ELR (cell line): ENCODE data around the gene CLIC5.

ENCODE experiments used
- DNase-seq: peaks from one replicate; pipeline ENCODE4 v3.0.0-alpha.2; 2015; ENCODE audit warnings: low read depth

CLIC5 gene

GRCh38 chr6:45964300-45964699, 51.4 kb downstream of the CLIC5 start:
- DNase-seq = no peak

GRCh38 chr6:45963896-45964295, 51.8 kb downstream of the CLIC5 start:
- DNase-seq = no peak

GRCh38 chr6:45961125-45961524, 54.5 kb downstream of the CLIC5 start:
- no peak for DNase-seq

- DNase-seq = peak; percentile 28
These were observed 56.0 kb downstream of the CLIC5 start for GRCh38 chr6:45959534-45960145.

- DNase-seq = no peak
These were observed 59.0 kb downstream of the CLIC5 start for GRCh38 chr6:45956663-45957062.

- DNase-seq = no peak
These were observed 59.5 kb downstream of the CLIC5 start for GRCh38 chr6:45956176-45956575.

- no peak for DNase-seq
These were observed 60.1 kb downstream of the CLIC5 start for GRCh38 chr6:45955597-45955996.

GRCh38 chr6:45952546-45952945, 63.1 kb downstream of the CLIC5 start:
- no peak for DNase-seq

- no peak for DNase-seq
These were observed 63.5 kb downstream of the CLIC5 start for GRCh38 chr6:45952168-45952529.

- DNase-seq = no peak
These were observed 64.1 kb downstream of the CLIC5 start for GRCh38 chr6:45951321-45952167.

GRCh38 chr6:45949256-45949655, 66.4 kb downstream of the CLIC5 start:
- no peak for DNase-seq

- DNase-seq = no peak
These were observed 67.9 kb downstream of the CLIC5 start for GRCh38 chr6:45947807-45948206.

- DNase-seq = peak; percentile 38
These were observed 68.8 kb downstream of the CLIC5 start for GRCh38 chr6:45946887-45947286.

GRCh38 chr6:45946352-45946751, 69.3 kb downstream of the CLIC5 start:
- peak; percentile 39 for DNase-seq

GRCh38 chr6:45942953-45943352, 72.7 kb downstream of the CLIC5 start:
- no peak for DNase-seq

GRCh38 chr6:45933855-45934254, 81.8 kb downstream of the CLIC5 start:
- no peak for DNase-seq

GRCh38 chr6:45931232-45931631, 84.4 kb downstream of the CLIC5 start:
- DNase-seq = no peak

GRCh38 chr6:45930420-45931040, 85.1 kb downstream of the CLIC5 start:
- peak; percentile 65 for DNase-seq

GRCh38 chr6:45929421-45930361, 86.0 kb downstream of the CLIC5 start:
- no peak for DNase-seq

GRCh38 chr6:45928721-45929305, 86.8 kb downstream of the CLIC5 start:
- DNase-seq = no peak

- no peak for DNase-seq
These were observed 88.0 kb downstream of the CLIC5 start for GRCh38 chr6:45927421-45928320.
